Smooth muscle cell (in vitro differentiated cells): ENCODE results near the gene ZNF646. TPM values are rescaled to one million over a fixed set of nuclear protein-coding genes. Genes with fewer than 3 reads are reported as not detected.

Experiments
- DNase-seq: peaks from one replicate; lab custom pipeline; 2025; ENCODE audit not compliant: unreplicated experiment; lab: John Stamatoyannopoulos, UW
- H2AFZ ChIP-seq: fragments of 200-600 bp; sonication (generic); 2 replicates; pipeline ENCODE4 v1.6.0; 2016; ENCODE audit warnings: antibody characterized with exemption, low read depth, mild to moderate bottlenecking
- H3F3A ChIP-seq: fragments of 200-600 bp; sonication (generic); 2 replicates; pipeline ENCODE4 v1.6.0; 2017; ENCODE audit warnings: antibody characterized with exemption, low read depth
- H3K27ac ChIP-seq: fragments of 200-600 bp; sonication (generic); 2 replicates; pipeline ENCODE4 v1.5.1; 2016; ENCODE audit warnings: low read depth, mild to moderate bottlenecking
- H3K27me3 ChIP-seq: fragments of 200-600 bp; sonication (generic); 2 replicates; pipeline ENCODE4 v1.6.1; 2016; ENCODE audit warnings: low read depth, mild to moderate bottlenecking
- H3K36me3 ChIP-seq: fragments of 200-600 bp; sonication (generic); 2 replicates; pipeline ENCODE4 v1.5.1; 2016; ENCODE audit warnings: low read depth
- H3K4me1 ChIP-seq: fragments of 200-600 bp; sonication (generic); 2 replicates; pipeline ENCODE4 v1.5.1; 2016; ENCODE audit warnings: low read depth
- H3K4me2 ChIP-seq: fragments of 200-600 bp; sonication (generic); 2 replicates; pipeline ENCODE4 v1.6.0; 2016; ENCODE audit warnings: mild to moderate bottlenecking
- H3K4me3 ChIP-seq: fragments of 200-600 bp; sonication (generic); 2 replicates; pipeline ENCODE4 v1.5.1; 2016; ENCODE audit warnings: mild to moderate bottlenecking
- H3K79me2 ChIP-seq: fragments of 200-600 bp; sonication (generic); 2 replicates; pipeline ENCODE4 v1.6.0; 2016; ENCODE audit warnings: low read depth, mild to moderate bottlenecking
- H3K9ac ChIP-seq: fragments of 200-600 bp; sonication (generic); 2 replicates; pipeline ENCODE4 v1.6.0; 2016; ENCODE audit warnings: low read depth
- H3K9me3 ChIP-seq: fragments of 200-600 bp; sonication (generic); replicated peaks from 2 replicates; pipeline ENCODE4 v1.5.1; 2016; ENCODE audit warnings: low read depth
- H4K20me1 ChIP-seq: fragments of 200-600 bp; sonication (generic); 2 replicates; pipeline ENCODE4 v1.6.0; 2016; ENCODE audit warnings: low read depth
- CTCF ChIP-seq: fragments of 200-600 bp; sonication (generic); IDR thresholded peaks from 2 replicates; pipeline ENCODE4 v1.5.1; 2017; ENCODE audit warnings: borderline replicate concordance, mild to moderate bottlenecking, antibody characterized with exemption; ENCODE audit not compliant: insufficient read depth, poor library complexity, severe bottlenecking
- WGBS: methylation state at CpG from one replicate; pipeline ENCODE4 v1.1.7; 2016; ENCODE audit warnings: low lambda C conversion rate; 5-methylcytosine and 5-hydroxymethylcytosine counted together
- polyA plus RNA-seq: library from polyadenylated mRNA; unstranded; fragments of >200 nt; fragmentation: Nextera tagmentation; extraction: Ambion mirVana; gene quantifications from 2 replicates; pipeline ENCODE4 v1.2.1, GENCODE V29; 2016
- total RNA-seq: library from RNA; depleted of rRNA; stranded (reverse); fragments of >200 nt; gene quantifications from 2 replicates; pipeline ENCODE4 v1.2.3, GENCODE V29; 2014

Gene ZNF646
- total and polyA plus RNA-seq, 2 experiments from 2014 or later = 5.7 to 7.3 TPM

- Histone ChIP-seq H3K27ac (peak overlapping the region; percentile 89), H3K9me3 (no peaks in the 10 kb centered on the region), H3K4me2 (peak overlapping the region; percentile 59), H2AFZ (no peak overlapping the region), H3K4me3 (no peak overlapping the region), H3K27me3 (no peaks in the 10 kb centered on the region), H3K9ac (peak overlapping the region; percentile 42), H3K79me2 (peaks cover 27% of the 10 kb centered on the region), H3F3A (peaks cover 14% of the 10 kb centered on the region), H3K36me3 (no peaks in the 10 kb centered on the region), H3K4me1 (peaks cover 4% of the 10 kb centered on the region), H4K20me1 (peaks cover 10% of the 10 kb centered on the region)
- DNase-seq = no peak
- TF ChIP-seq CTCF = no peak
- 98% methylated on average over 54 of the region's 56 CpGs for WGBS
Observed at GRCh38 chr16:31063843-31064611, 10.2 kb upstream of the ZNF646 start.

GRCh38 chr16:31064882-31065461, 9.2 kb upstream of the ZNF646 start:
- H3K27me3 ChIP-seq = no peaks in the 10 kb centered on the region
- H4K20me1 ChIP-seq = peaks cover 10% of the 10 kb centered on the region
- peaks cover 14% of the 10 kb centered on the region for H3F3A ChIP-seq
- peak overlapping the region; percentile 42 for H3K9ac ChIP-seq
- H3K4me3 ChIP-seq = no peak overlapping the region
- DNase-seq = no peak
- H3K4me2 ChIP-seq = peak overlapping the region; percentile 59
- H3K27ac ChIP-seq = peak overlapping the region; percentile 89
- no peak overlapping the region for H2AFZ ChIP-seq
- WGBS = 30% methylated on average over 4 of the region's 4 CpGs
- H3K36me3 ChIP-seq = no peaks in the 10 kb centered on the region
- H3K9me3 ChIP-seq = no peaks in the 10 kb centered on the region
- TF ChIP-seq CTCF = no peak
- H3K79me2 ChIP-seq = peaks cover 36% of the 10 kb centered on the region
- H3K4me1 ChIP-seq = peaks cover 4% of the 10 kb centered on the region

GRCh38 chr16:31067342-31067741, 6.9 kb upstream of the ZNF646 start:
- WGBS = 98% methylated on average over 3 of the region's 3 CpGs

More at GRCh38 chr16:31067342-31067741, 6.9 kb upstream of the ZNF646 start:
- Histone ChIP-seq H3K9me3 (no peaks in the 10 kb centered on the region), H3K36me3 (no peaks in the 10 kb centered on the region), H3K4me1 (peaks cover 12% of the 10 kb centered on the region), H2AFZ (no peak overlapping the region), H3K4me2 (no peak overlapping the region), H3K27ac (no peak overlapping the region), H3F3A (peaks cover 14% of the 10 kb centered on the region), H3K79me2 (peaks cover 59% of the 10 kb centered on the region), H3K4me3 (no peak overlapping the region), H3K9ac (no peak overlapping the region), H4K20me1 (peaks cover 11% of the 10 kb centered on the region), H3K27me3 (no peaks in the 10 kb centered on the region)
- no peak for DNase-seq
- TF ChIP-seq CTCF = no peak
